Dedifferentiated amniotic fluid mesenchymal stem cell (primary cell): ENCODE measurements around the gene ZNF76.
A peak's percentile ranks its signal among the peaks of the same experiment; 100 is the strongest.

Experiments used
- DNase-seq: peaks from one replicate; pipeline ENCODE4 v3.0.0-alpha.2; 2016; ENCODE audit errors: extremely low spot score

Gene ZNF76

DNA sequence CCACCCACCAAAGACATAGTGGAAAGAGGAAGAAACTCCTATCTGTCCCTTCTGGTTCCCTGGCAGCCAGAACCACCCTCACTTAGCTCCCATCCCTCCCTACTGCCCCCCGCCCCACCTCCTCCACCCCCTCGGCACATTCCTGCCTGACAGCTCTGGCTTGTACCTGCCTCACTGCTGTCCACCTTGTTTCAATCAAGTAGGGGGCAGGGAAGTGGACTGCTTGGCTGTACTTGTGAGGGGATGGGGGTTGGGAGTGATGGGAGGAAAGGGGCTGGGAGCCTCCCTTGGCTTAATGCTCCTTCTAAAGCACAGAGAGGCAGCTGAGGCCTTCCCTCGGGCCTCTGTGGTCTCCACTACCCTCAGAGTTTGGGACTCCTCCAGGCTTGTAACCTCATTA is 22.1 kb upstream of the ZNF76 start:
- DNase-seq: no peak

DNA sequence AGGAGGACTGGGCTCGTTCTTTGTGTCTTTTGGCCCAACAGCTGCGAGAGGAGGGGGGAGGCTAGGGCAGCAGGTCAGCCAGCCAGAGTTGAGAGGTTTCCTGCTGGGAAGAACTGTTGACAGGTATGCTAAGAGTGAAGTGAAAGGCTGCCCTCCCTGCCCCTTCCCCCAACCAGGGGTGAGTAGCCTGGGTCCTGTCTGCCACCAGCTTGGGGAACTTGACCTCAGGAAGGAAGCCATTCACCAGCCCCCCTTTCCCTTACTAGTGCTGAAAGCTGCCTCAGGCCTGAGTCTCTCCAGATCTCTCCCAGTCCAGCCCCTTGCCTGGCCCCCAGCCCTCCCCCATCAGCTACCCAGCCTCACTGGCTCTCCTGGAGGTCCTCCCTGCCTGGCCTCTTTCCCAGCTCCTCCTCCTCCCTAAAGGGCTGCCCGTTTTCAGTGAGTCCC is 20.7 kb upstream of the ZNF76 start:
- no peak for DNase-seq

DNA sequence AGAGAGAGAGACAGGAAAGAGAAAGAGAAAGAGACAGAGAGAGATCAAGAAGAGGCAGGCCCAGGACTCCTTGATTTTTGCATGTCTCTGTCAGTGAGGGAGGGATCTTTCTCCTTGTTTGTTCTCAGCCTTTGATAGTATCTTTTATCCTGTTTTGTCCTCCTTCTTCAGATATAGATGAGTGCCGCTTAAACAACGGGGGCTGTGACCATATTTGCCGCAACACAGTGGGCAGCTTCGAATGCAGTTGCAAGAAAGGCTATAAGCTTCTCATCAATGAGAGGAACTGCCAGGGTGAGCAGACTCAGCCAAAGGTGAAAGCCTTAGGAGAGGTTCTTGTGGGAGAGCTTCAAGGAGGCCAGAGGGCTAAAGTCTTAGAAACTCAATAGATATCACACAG is 20.0 kb upstream of the ZNF76 start:
- DNase-seq: no peak

DNA sequence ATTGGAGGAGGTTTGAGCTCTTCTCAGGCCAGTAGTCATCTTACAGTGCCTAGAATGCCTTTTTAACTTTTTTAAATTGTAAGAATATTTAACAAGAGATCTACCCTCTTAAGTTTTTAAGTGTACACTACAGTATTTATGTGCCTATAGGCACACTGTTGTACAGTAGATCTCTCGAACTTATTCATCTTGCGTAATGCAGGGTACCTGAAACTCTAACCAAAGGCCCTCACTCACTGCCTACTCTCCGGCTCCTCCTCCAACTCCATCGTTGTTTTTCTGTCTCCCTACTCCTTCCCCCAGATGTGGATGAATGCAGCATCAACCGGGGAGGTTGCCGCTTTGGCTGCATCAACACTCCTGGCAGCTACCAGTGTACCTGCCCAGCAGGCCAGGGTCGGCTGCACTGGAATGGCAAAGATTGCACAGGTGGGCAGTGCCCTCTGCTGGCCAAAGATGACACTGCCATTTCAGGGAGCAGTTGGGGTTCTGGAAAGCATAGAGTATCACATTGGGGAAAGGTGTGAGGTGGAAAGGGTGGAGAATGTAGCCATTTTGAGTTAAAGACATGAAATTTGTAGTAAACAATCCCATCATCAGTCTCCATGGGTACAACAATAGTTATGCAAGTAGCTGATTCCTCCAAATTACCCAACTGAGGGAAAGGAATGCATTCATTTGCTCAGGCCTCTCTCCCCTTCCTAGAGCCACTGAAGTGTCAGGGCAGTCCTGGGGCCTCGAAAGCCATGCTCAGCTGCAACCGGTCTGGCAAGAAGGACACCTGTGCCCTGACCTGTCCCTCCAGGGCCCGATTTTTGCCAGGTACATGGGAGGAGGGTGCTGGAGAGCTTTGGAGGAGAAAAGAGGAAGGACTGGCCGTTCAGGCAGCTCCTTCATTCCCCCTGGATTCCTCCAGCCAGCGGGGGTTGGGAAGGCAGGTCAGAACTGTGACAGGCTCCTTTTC is 18.4 kb upstream of the ZNF76 start:
- DNase-seq: no peak

DNA sequence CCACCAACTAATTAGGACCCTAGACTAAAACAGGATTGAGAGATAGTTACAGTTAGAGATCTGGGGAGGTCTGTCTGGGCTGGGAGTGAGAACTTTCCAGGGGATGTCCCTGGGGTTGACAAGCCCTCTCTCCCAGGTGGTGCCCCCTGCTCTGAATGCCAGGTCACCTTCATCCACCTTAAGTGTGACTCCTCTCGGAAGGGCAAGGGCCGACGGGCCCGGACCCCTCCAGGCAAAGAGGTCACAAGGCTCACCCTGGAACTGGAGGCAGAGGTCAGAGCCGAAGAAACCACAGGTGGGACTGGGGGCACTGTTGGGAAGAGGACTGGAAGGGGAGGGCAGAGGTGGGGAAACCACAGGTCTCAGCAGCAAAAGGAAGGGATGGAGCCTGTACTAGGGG is 17.0 kb upstream of the ZNF76 start:
- DNase-seq: no peak

DNA sequence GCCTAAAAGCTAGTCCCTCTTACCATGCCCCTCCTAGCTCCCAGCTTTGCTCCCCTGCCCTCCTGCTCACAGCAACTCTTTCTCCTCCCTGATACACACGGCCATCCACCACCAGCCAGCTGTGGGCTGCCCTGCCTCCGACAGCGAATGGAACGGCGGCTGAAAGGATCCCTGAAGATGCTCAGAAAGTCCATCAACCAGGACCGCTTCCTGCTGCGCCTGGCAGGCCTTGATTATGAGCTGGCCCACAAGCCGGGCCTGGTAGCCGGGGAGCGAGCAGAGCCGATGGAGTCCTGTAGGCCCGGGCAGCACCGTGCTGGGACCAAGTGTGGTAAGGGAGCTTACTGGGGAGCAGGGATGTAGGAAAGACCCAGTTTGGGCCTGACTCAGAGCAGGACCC is 16.6 kb upstream of the ZNF76 start:
- no peak for DNase-seq

DNA sequence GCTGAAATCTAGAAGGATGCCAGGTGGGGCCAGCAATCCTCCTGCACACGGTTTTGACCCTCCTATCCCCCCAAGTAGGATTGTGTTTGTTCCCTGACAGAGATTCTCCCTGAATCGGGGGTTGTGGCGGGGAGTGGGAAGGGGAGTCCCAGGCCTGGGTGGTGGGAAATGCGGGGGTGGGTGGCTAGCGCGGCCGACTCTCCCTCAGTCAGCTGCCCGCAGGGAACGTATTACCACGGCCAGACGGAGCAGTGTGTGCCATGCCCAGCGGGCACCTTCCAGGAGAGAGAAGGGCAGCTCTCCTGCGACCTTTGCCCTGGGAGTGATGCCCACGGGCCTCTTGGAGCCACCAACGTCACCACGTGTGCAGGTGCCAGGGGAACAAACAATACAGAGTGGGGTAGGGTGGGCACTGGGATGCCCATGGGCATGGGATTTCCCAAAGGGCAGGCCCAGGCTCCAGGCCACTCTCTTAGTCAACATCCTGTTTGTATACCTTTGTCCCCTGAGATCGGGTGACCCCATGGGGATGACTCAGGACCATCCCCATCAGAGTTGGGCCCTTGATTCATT is 16.1 kb upstream of the ZNF76 start:
- no peak for DNase-seq

DNA sequence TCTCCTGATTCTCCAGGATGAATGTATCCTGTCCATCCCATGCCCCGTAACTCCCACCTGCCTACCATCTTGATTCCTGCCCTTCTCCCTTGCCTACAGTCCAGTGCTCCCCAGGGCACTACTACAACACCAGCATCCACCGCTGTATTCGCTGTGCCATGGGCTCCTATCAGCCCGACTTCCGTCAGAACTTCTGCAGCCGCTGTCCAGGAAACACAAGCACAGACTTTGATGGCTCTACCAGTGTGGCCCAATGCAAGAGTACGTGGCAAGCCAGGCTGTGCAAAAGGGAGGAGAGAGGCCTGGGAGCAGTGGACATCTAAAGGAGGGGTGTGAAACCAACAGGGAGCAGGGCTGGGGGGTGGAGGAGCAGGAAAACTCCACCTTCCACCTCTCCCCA is 15.0 kb upstream of the ZNF76 start:
- DNase-seq: no peak

DNA sequence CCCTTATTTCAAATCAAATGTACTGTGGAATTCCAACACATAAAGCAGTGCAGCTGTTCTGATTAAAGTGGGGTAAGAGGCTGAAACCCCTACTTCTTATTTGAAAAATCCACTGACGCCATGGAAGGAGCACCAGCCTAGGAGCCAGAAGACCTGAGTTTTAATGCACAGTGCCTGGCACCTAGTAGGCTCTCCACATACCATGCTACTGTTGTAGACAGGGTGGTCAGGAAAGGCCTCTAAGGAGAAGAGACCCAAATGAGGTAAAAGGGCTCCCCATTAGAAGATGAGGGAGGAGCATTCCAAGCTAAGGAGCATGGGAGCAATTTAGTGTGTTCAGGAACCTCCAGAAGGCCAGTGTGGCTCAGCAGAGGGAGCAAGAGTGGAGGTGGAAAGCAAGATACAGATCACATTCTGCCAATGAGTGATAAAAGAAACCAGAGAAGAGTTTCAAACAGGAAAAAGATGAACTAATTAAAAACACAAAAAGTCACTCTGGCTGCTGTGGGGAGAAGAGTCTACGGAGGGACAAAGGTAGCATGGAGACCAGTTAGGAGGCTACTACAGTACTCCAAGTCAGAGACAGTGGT is 11.8 kb upstream of the ZNF76 start:
- DNase-seq: no peak

DNA sequence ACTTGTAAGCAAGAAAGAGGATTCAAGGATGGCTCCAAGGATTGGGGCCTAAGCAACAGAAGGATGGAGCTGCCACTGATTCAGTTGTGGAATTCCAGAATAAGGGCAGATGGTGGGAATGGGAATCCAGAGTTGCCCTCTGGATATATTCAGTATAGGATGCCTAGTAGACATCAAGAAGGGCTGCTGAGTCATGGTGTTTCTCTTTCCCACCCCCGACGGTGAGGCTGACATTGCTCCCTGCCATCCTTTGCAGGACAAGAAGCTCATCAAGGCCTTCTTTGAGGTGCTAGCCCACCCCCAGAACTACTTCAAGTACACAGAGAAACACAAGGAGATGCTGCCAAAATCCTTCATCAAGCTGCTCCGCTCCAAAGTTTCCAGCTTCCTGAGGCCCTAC is 11.2 kb upstream of the ZNF76 start:
- no peak for DNase-seq

DNA sequence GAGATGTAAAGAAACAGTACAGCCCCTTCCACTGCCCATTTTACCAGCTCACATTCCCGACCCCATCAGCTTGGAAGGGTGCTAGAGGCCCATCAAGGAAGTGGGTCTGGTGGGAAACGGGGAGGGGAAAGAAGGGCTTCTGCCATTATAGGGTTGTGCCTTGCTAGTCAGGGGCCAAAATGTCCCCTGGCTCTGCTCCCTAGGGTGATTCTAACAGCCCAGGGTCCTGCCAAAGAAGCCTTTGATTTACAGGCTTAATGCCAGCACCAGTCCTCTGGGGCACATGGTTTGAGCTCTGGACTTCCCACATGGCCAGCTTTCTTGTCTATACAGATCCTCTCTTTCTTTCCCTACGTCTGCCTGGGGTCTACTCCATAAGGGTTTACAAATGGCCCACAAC is 10.6 kb upstream of the ZNF76 start:
- no peak for DNase-seq

DNA sequence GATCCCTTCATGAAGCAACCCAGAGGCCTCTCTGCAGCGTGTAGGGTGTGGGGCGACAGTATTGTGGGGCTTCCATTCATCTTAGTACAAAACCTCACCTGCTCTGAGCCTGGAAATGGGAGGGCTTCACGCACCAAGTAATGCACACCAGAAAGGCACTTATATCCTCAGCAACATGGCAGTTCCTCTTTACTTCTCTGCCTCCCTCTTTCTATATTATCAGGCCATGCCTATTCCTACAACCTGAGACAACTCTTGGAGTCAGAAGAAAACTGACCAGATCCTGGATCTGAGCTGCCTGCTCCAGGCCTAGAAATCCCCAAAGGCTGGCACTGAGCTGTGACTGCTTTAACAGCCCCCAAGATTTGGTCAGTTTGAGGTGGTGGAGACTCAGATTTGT is 7.6 kb upstream of the ZNF76 start:
- DNase-seq: no peak

DNA sequence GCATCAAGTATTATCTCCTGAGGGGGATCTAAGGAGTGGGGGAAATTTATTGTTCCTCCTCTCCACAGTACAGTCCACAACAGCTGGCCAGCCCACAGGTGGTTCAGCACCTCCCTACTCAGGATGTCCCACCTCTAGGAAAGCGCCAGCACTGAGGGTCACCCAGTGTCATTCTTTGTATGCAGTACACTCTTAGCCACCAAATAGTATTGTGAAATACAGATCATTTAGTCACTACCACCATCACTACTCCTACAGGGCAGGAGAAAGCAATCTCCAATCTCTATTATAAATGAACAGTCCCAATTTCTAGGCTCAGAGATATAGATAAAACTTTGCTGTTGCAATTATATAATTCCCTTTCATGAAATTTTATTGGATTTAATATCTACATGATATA is 6.3 kb upstream of the ZNF76 start:
- no peak for DNase-seq

DNA sequence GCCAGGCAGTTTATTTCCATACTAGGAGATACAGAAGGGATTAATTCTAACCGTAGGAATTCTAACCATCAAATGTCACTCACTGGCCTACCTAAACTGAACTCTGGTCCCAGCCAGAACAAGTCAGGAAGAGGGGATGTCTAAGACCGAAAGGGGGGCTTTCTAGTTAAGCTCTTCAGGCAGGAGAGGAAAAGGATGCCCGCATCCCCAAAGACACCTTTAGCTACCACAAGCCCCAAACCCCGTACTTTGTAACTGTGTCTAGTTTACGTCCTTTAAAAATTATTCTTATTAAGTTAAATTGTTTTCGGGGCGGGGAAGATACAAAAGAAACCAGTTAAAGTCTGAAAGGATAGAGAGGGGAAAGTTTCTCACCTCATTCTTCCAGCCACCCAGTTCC is 1.2 kb upstream of the ZNF76 start:
- no peak for DNase-seq

DNA sequence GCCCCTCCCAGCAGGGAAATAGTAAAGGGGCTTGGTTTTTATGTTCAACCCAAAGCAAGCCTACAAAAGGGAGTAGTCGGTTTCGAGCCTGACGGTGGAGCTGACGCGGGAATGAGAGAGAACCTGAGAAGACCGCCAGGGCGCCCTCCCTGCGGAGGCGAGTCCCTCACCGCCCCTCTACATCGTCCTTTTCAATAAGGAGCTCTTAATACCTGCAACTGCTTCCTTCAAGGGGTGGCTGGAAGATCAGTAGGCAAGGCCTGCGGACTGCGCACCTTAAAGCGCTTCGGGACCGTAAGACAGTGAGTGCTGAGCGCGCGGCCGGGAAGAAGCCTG is 709 bp upstream of the ZNF76 start:
- DNase-seq: peak; percentile 31

DNA sequence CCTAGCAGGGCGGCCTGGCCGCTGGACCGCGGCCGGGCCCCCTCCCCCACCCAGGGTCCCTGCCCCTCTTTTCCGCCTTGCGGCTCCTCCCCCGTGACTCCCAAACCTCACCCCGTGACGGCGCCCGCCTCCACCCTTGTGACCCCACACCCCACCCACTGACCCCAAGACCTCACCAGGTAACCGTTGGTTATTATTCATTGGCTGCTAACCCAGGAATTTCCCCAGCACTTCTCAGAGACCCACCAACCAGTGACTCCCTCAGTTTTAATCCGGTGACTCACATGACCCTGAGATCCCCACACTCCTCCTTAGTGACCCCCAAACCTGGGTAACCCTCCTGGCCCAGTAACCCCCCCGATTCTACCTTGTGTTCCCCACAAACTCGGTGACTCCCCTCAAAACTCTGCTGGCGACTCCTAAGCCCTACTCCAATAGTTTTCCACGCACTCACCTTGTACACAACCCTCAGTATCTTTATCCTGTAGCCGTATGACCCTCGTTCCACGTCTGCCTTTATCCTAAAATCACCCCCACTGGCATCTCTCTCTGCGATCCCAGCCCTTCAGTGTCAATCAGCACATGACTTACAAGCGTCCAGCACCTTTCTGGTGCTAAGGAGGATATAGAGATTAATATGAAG is 534 bp downstream of the ZNF76 start:
- no peak for DNase-seq

DNA sequence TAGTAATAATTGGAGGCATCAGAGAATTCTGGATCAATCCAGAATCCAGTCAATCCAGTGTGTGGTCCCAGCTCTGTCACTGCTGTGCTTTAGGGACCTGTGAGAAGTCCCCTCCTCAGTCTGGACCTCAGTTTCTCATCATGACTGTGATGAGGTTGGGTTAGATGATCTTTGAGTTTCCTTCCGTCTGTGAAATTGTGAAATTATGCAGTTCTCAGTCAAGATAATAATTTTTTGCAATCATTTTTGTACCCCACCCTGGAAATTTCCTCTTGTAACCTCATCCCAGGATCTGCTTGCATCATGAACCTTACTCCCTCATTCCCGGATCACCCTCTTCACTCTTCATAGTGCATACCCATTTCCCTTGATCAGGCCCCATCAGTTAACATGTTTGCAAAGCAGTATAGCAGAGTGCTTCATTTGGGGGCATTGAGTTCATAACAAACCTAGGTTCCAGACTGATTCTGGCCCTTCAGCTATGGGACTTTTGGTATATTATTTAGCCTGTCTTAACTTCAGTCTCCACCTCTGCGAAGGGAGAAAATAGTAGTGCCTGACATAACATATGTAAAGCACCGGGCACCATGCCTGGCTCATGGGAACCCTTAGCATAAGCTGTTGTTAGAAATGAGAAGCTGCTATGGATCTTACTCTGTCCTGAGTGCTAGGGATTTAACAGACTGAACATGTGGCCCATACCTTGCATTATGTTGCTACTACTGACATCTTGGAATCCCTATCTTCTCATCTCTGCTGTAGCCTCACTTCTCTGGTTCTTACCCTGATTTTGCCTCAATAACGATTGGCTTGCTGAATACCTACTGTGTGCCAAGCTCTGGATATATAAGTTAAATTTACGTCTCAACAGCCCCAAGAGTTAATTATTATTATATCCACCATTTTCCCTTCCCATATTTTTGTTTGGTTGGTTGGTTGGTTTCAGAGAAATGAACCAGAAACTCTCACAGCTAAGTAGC is 1.3 kb downstream of the ZNF76 start:
- no peak for DNase-seq

DNA sequence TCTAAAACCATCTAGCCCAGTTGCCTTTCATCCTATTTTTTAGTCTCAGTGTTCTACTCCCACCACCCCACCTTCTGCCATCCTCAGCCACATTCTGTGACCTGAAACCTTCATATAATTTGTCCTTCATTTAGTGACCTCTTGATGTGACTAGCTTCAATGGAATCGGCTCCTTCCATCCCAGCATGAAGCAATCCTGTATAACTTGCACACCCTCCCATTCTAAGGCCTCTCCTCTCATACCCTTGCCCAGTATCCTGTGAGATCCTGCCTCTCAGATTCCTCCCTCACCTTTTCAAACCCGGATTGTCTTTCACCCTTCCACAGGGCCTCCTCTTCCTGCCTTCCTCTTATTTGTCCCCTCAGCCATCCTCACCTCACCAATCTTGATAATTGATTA is 3.1 kb downstream of the ZNF76 start:
- peak; percentile 33 for DNase-seq

DNA sequence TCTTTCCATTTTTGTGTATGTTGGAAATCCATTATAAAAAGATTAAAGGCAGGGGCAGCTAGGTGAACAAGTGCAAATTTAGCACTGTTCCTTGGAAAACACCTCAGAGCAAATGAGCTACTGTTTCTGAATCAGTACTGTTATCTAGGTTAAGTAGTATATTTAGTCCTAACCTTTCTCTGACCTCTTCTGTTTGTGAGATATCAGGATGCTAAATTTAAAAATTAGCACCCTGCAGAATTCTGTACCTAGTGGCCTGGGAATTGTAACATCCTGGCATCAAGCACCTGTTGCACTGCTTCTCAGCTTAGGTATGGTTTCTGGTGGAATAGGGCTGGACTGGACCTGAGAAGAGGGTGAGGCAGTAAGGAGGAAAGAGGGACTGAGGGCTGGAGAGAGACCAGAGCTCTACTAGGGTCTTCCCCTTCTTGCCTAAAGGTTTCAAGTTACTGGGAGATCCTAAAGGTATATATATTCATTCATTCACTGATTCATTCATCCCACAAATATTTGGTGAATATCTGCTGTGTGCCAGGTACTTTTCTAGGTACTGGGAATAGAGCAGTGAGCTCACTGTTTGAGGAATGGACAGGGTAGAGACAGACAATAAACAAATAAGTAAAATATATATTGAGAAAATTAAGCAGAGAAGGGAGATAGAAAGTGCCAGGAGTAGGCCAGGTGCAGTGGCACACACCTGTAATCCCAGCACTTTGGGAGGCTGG is 5.2 kb downstream of the ZNF76 start:
- no peak for DNase-seq

DNA sequence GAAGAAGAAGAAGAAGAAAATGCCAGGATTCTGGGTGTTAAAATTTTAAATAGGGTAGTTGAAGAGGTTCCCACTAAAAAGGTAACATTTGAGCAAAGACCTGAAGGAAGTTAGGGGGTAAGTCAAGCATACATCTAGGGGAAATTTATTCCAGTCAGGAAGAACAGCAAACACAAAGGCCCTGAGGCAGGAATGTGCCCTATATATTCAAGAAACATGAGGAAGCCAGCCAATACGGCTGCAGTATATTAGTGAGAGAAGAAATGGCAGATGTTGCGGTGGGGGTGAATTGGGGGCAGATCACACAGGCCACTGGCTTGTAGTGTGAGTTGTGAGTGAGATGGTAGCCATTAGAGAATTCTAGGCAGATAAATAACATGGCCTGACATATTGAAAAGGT is 6.0 kb downstream of the ZNF76 start:
- no peak for DNase-seq

DNA sequence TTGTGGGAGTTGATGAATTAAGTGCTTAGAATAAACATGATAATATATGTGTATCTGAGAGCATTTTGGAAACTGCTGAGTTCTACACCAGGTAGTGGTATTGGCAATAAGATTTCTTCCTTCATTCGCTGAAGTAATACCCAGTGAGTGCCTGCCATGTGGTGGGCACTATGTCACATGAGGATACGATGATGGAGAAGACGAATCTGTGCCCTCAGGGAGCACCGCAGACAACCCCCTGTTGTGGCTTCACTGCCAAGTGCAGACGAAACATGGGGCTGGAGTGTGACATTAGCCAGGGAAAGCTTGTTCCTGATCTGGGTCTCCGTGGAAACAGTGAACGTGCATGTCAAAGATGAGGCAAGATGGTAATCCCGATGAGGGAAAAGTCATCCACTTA is 7.9 kb downstream of the ZNF76 start:
- DNase-seq: no peak
